HG03575 (cell line): ENCODE data around the gene LZTFL1.

Experiments
- ATAC-seq: cut with Tn5 transposase; IDR thresholded peaks from one replicate; pipeline ENCODE4 v1.9.1; 2021; ENCODE audit not compliant: unreplicated experiment, insufficient number of reproducible peaks, low FRiP score; ENCODE audit errors: extremely low read depth

Gene LZTFL1

GRCh38 chr3:45841757-45842491 is at the start of gene LZTFL1:
Gene LZTFL1, minus strand, starts transcription at chr3:45842119. Its CDS starts 128 bp downstream, at chr3:45841991.
- no peak for ATAC-seq

- no peak for ATAC-seq
Observed at GRCh38 chr3:45890405-45890804, 48.5 kb upstream of the LZTFL1 start.

GRCh38 chr3:45889337-45889736 is 47.4 kb upstream of the LZTFL1 start:
- ATAC-seq: no peak

- no peak for ATAC-seq
Observed at GRCh38 chr3:45887759-45888511, 46.0 kb upstream of the LZTFL1 start.

- ATAC-seq: no peak
Observed at GRCh38 chr3:45887285-45887684, 45.4 kb upstream of the LZTFL1 start.

- no peak for ATAC-seq
Observed at GRCh38 chr3:45885979-45886705, 44.2 kb upstream of the LZTFL1 start, which contains the start of gene CCR9. Gene CCR9, plus strand, starts transcription at chr3:45886543. Its CDS starts 8,391 bp downstream, at chr3:45894934.

GRCh38 chr3:45884368-45885201 is 42.7 kb upstream of the LZTFL1 start:
- ATAC-seq: no peak

GRCh38 chr3:45881078-45882022 is 39.4 kb upstream of the LZTFL1 start:
- ATAC-seq: no peak

GRCh38 chr3:45880725-45881077 is 38.8 kb upstream of the LZTFL1 start:
- no peak for ATAC-seq

GRCh38 chr3:45878124-45878523 is 36.2 kb upstream of the LZTFL1 start:
- ATAC-seq: no peak

GRCh38 chr3:45874677-45875346 is 32.9 kb upstream of the LZTFL1 start:
- no peak for ATAC-seq

GRCh38 chr3:45873638-45874037 is 31.7 kb upstream of the LZTFL1 start:
- no peak for ATAC-seq

- ATAC-seq: no peak
Observed at GRCh38 chr3:45873036-45873435, 31.1 kb upstream of the LZTFL1 start.

- ATAC-seq: no peak
Observed at GRCh38 chr3:45872569-45872968, 30.6 kb upstream of the LZTFL1 start.

- no peak for ATAC-seq
Observed at GRCh38 chr3:45871780-45872179, 29.9 kb upstream of the LZTFL1 start.

- no peak for ATAC-seq
Observed at GRCh38 chr3:45870099-45870498, 28.2 kb upstream of the LZTFL1 start.

GRCh38 chr3:45869638-45870037 is 27.7 kb upstream of the LZTFL1 start:
- ATAC-seq: no peak
